ENCODE data around the gene RNF144A.

RNF144A gene

GRCh38 chr2:6947929-6948676 is 30.9 kb downstream of the RNF144A start:
- Histone ChIP-seq H3K4me2 (ENCODE audit: low read depth, low read length, poor library complexity, severe bottlenecking) (no peak overlapping the region), H3K79me2 (ENCODE audit: insufficient read depth, low read length) (no peaks in the 10 kb centered on the region), H3K36me3 (ENCODE audit: insufficient read depth, low read length) (peaks cover 11% of the 10 kb centered on the region; the same call in 1 of the 2 replicates), H3K27me3 (ENCODE audit: insufficient read depth, low read length, poor library complexity, severe bottlenecking) (no peaks in the 10 kb centered on the region), H3F3A (ENCODE audit: low read depth) (no peaks in the 10 kb centered on the region), H3K4me3 (ENCODE audit: low read length, poor library complexity, severe bottlenecking) (no peak overlapping the region), H3K4me1 (ENCODE audit: insufficient read depth, low read length, poor library complexity, severe bottlenecking) (no peaks in the 10 kb centered on the region), H3K9ac (ENCODE audit: low read depth, low read length, poor library complexity, severe bottlenecking) (no peak overlapping the region), H3K9me3 (ENCODE audit: insufficient read depth, low read depth, low read length) (no peaks in the 10 kb centered on the region), H2AFZ (ENCODE audit: low read length) (no peak overlapping the region), H4K20me1 (ENCODE audit: insufficient read depth, low read length, poor library complexity, severe bottlenecking) (no peaks in the 10 kb centered on the region), H3K9me2 (replicated peaks; ENCODE audit: low read depth, low read length) (no peaks in the 10 kb centered on the region)
- no peak for TF ChIP-seq EZH2phosphoT487 (IDR thresholded peaks at IDR 0.05; ENCODE audit: borderline replicate concordance)
- no peak for TF ChIP-seq CTCF (conservative IDR thresholded peaks at IDR 0.05; ENCODE audit: low read length)

- H2AFZ ChIP-seq (ENCODE audit: low read length): no peak overlapping the region
- no peaks in the 10 kb centered on the region for H3K79me2 ChIP-seq (ENCODE audit: insufficient read depth, low read length)
- peaks cover 5% of the 10 kb centered on the region; the same call in 1 of the 2 replicates for H3K36me3 ChIP-seq (ENCODE audit: insufficient read depth, low read length)
- no peak overlapping the region for H3K9ac ChIP-seq (ENCODE audit: low read depth, low read length, poor library complexity, severe bottlenecking)
- no peaks in the 10 kb centered on the region for H4K20me1 ChIP-seq (ENCODE audit: insufficient read depth, low read length, poor library complexity, severe bottlenecking)
- TF ChIP-seq CTCF (conservative IDR thresholded peaks at IDR 0.05; ENCODE audit: low read length): no peak
- no peak for TF ChIP-seq EZH2phosphoT487 (IDR thresholded peaks at IDR 0.05; ENCODE audit: borderline replicate concordance)
- no peaks in the 10 kb centered on the region for H3K9me2 ChIP-seq (replicated peaks; ENCODE audit: low read depth, low read length)
- H3K9me3 ChIP-seq (ENCODE audit: insufficient read depth, low read depth, low read length): no peaks in the 10 kb centered on the region
- H3F3A ChIP-seq (ENCODE audit: low read depth): no peaks in the 10 kb centered on the region
- H3K4me3 ChIP-seq (ENCODE audit: low read length, poor library complexity, severe bottlenecking): no peak overlapping the region
- H3K4me1 ChIP-seq (ENCODE audit: insufficient read depth, low read length, poor library complexity, severe bottlenecking): no peaks in the 10 kb centered on the region
- no peak overlapping the region for H3K4me2 ChIP-seq (ENCODE audit: low read depth, low read length, poor library complexity, severe bottlenecking)
- H3K27me3 ChIP-seq (ENCODE audit: insufficient read depth, low read length, poor library complexity, severe bottlenecking): no peaks in the 10 kb centered on the region
Observed at GRCh38 chr2:6948677-6949351, 31.6 kb downstream of the RNF144A start.

- H3K36me3 ChIP-seq (ENCODE audit: insufficient read depth, low read length): 0 out of 2 replicates have a peak, but pooled peaks cover 2% of the 10 kb centered on the region
- no peak for TF ChIP-seq EZH2phosphoT487 (IDR thresholded peaks at IDR 0.05; ENCODE audit: borderline replicate concordance)
- TF ChIP-seq CTCF (conservative IDR thresholded peaks at IDR 0.05; ENCODE audit: low read length): no peak
Observed at GRCh38 chr2:6951046-6951445, 33.8 kb downstream of the RNF144A start.

More at GRCh38 chr2:6951046-6951445, 33.8 kb downstream of the RNF144A start:
- Histone ChIP-seq H3K4me1 (ENCODE audit: insufficient read depth, low read length, poor library complexity, severe bottlenecking) (no peaks in the 10 kb centered on the region), H3K79me2 (ENCODE audit: insufficient read depth, low read length) (no peaks in the 10 kb centered on the region), H2AFZ (ENCODE audit: low read length) (no peak overlapping the region), H3K4me3 (ENCODE audit: low read length, poor library complexity, severe bottlenecking) (no peak overlapping the region), H4K20me1 (ENCODE audit: insufficient read depth, low read length, poor library complexity, severe bottlenecking) (no peaks in the 10 kb centered on the region), H3K9me3 (ENCODE audit: insufficient read depth, low read depth, low read length) (no peaks in the 10 kb centered on the region), H3F3A (ENCODE audit: low read depth) (no peaks in the 10 kb centered on the region), H3K4me2 (ENCODE audit: low read depth, low read length, poor library complexity, severe bottlenecking) (no peak overlapping the region), H3K9ac (ENCODE audit: low read depth, low read length, poor library complexity, severe bottlenecking) (no peak overlapping the region), H3K27me3 (ENCODE audit: insufficient read depth, low read length, poor library complexity, severe bottlenecking) (no peaks in the 10 kb centered on the region), H3K9me2 (replicated peaks; ENCODE audit: low read depth, low read length) (no peaks in the 10 kb centered on the region)
